ENCODE results near the gene HNMT. TPM values are rescaled to one million over a fixed set of nuclear protein-coding genes. Genes with fewer than 3 reads are reported as not detected.

HNMT gene
- polyA plus RNA-seq, 1 donor (not counting 4 experiments of a cell fraction or from before 2014, with no cell fraction given), result 7.4 TPM

DNA sequence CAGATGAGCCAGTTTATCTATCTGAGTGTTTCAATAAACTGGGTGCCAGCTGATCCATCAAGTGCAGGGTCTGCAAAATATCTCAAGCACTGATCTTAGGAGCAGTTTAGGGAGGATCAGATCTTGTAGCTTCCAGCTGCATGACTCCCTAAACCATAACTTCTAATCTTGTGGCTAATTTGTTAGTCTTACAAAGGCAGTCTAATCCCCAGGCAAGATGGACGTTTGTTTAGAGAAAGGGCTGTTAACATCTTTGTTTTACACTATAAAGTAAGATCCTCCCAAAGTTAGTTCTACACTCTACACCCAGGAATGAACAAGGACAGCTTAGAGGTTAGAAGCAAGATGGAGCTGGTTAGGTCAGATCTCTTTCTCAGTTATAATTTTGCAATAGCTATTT, 28.7 kb upstream of the HNMT start:
- no peaks in the 10 kb centered on the region for H3K9me1 ChIP-seq (ENCODE audit: control insufficient read depth, extremely low read depth, insufficient read depth, low read length)
- DNase-seq (ENCODE audit: low read depth, low spot score) (no peak), FAIRE-seq (no peak)
- no peak overlapping the region for H2AFZ ChIP-seq (ENCODE audit: control insufficient read depth, low read length)
- dilution Hi-C loops (cut with MboI; ENCODE audit: extremely low pct_ligation_motif_present, low sequenced_read_pairs), result no loop called here
- no peak overlapping the region for H3K4me3 ChIP-seq (ENCODE audit: control insufficient read depth in 2 of 3, extremely low read depth in 1 of 3, insufficient read depth in 2 of 3, low read depth in 1 of 3, low read length in 3 of 3)
- H3K79me2 ChIP-seq (ENCODE audit: control insufficient read depth, insufficient read depth, low read length), result no peaks in the 10 kb centered on the region
- H3K36me3 ChIP-seq (ENCODE audit: control insufficient read depth in 2 of 2, extremely low read depth in 1 of 2, insufficient read depth in 2 of 2, low read length in 2 of 2), result no peaks in the 10 kb centered on the region
- no peaks in the 10 kb centered on the region for H3K27me3 ChIP-seq (ENCODE audit: control insufficient read depth, extremely low read depth, insufficient read depth, low read length)
- H3K9ac ChIP-seq (ENCODE audit: control insufficient read depth, extremely low read depth, insufficient read depth, low read length), result no peak overlapping the region
- no peak for TF ChIP-seq CTCF (optimal IDR thresholded peaks at IDR 0.05 in 1 of 3, IDR thresholded peaks at IDR 0.05 in 1 of 3, conservative IDR thresholded peaks at IDR 0.05 in 1 of 3; ENCODE audit: extremely low read depth in 1 of 3, insufficient read depth in 2 of 3, low read length in 3 of 3)
- no peak for TF ChIP-seq EZH2 (IDR thresholded peaks at IDR 0.05; ENCODE audit: low read length)
- no peak overlapping the region for H3K4me2 ChIP-seq (ENCODE audit: control insufficient read depth, extremely low read depth, insufficient read depth, low read depth, low read length)
- no peaks in the 10 kb centered on the region for H4K20me1 ChIP-seq (ENCODE audit: control insufficient read depth, extremely low read depth, insufficient read depth, low read length)
- no peaks in the 10 kb centered on the region for H3K4me1 ChIP-seq (ENCODE audit: control insufficient read depth, extremely low read depth, insufficient read depth, low read length)
- H3K27ac ChIP-seq (ENCODE audit: control insufficient read depth, insufficient read depth, low read length), result no peak overlapping the region
- no peaks in the 10 kb centered on the region for H3K9me3 ChIP-seq (ENCODE audit: control insufficient read depth, low read depth, low read length)

DNA sequence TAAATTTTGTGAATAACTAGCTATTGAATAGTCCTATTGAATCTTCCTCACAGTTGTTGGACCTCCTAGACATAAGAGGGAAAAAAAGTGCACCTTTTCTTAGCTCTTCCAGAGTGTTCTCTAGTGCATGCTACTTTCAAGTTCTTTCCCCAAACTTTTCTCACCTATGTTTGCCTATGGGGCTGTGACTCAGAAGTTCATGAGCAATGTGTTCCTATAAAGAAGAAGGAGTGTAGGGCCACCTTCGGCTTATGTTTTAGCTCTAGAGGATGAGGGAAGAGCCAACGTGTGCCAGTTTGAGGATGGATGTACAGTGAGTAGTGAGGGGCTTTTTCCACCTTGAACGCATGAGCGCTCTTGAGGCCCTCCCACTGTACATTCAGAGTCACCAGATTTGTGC, 27.0 kb upstream of the HNMT start:
- Histone ChIP-seq H3K4me1 (ENCODE audit: control insufficient read depth, extremely low read depth, insufficient read depth, low read length) (no peaks in the 10 kb centered on the region), H3K79me2 (ENCODE audit: control insufficient read depth, insufficient read depth, low read length) (no peaks in the 10 kb centered on the region), H4K20me1 (ENCODE audit: control insufficient read depth, extremely low read depth, insufficient read depth, low read length) (no peaks in the 10 kb centered on the region), H3K9me3 (ENCODE audit: control insufficient read depth, low read depth, low read length) (no peaks in the 10 kb centered on the region), H3K4me2 (ENCODE audit: control insufficient read depth, extremely low read depth, insufficient read depth, low read depth, low read length) (no peak overlapping the region), H3K4me3 (ENCODE audit: control insufficient read depth in 2 of 3, extremely low read depth in 1 of 3, insufficient read depth in 2 of 3, low read depth in 1 of 3, low read length in 3 of 3) (no peak overlapping the region), H3K36me3 (ENCODE audit: control insufficient read depth in 2 of 2, extremely low read depth in 1 of 2, insufficient read depth in 2 of 2, low read length in 2 of 2) (no peaks in the 10 kb centered on the region), H3K27ac (ENCODE audit: control insufficient read depth, insufficient read depth, low read length) (no peak overlapping the region), H2AFZ (ENCODE audit: control insufficient read depth, low read length) (no peak overlapping the region), H3K27me3 (ENCODE audit: control insufficient read depth, extremely low read depth, insufficient read depth, low read length) (no peaks in the 10 kb centered on the region), H3K9me1 (ENCODE audit: control insufficient read depth, extremely low read depth, insufficient read depth, low read length) (no peaks in the 10 kb centered on the region), H3K9ac (ENCODE audit: control insufficient read depth, extremely low read depth, insufficient read depth, low read length) (no peak overlapping the region)
- dilution Hi-C loops (cut with MboI; ENCODE audit: extremely low pct_ligation_motif_present, low sequenced_read_pairs), result no loop called here
- TF ChIP-seq CTCF (optimal IDR thresholded peaks at IDR 0.05 in 1 of 3, IDR thresholded peaks at IDR 0.05 in 1 of 3, conservative IDR thresholded peaks at IDR 0.05 in 1 of 3; ENCODE audit: extremely low read depth in 1 of 3, insufficient read depth in 2 of 3, low read length in 3 of 3) (no peak), EZH2 (IDR thresholded peaks at IDR 0.05; ENCODE audit: low read length) (no peak)
- DNase-seq (ENCODE audit: low read depth, low spot score) (no peak), FAIRE-seq (peak; percentile 26)
